EL (cell line): ENCODE measurements around the gene CHRNA4.
"Not testable (repeated sequence)": the region's sequence is repeated elsewhere in the genome, so short reads cannot be mapped to it uniquely, and the experiment has no call there.

Experiments
- DNase-seq: peaks from one replicate; pipeline ENCODE4 v3.0.0-alpha.2; 2016

CHRNA4 gene

GRCh38 chr20:63306673-63307537 is 54.2 kb downstream of the CHRNA4 start:
- no peak for DNase-seq

GRCh38 chr20:63305933-63306672 is 55.0 kb downstream of the CHRNA4 start:
- not testable (repeated sequence) for DNase-seq

GRCh38 chr20:63305393-63305792 is 55.8 kb downstream of the CHRNA4 start:
- DNase-seq = no peak

- DNase-seq = no peak
Measured at GRCh38 chr20:63303095-63303666, 58.0 kb downstream of the CHRNA4 start.

- no peak for DNase-seq
Measured at GRCh38 chr20:63301671-63302070, 59.5 kb downstream of the CHRNA4 start.

- DNase-seq = no peak
Measured at GRCh38 chr20:63298731-63299312, 62.3 kb downstream of the CHRNA4 start.

- no peak for DNase-seq
Measured at GRCh38 chr20:63297796-63298572, 63.2 kb downstream of the CHRNA4 start.

- no peak for DNase-seq
Measured at GRCh38 chr20:63297371-63297781, 63.8 kb downstream of the CHRNA4 start.

- DNase-seq = no peak
Measured at GRCh38 chr20:63296531-63297299, 64.4 kb downstream of the CHRNA4 start.

- DNase-seq = no peak
Measured at GRCh38 chr20:63295846-63296245, 65.3 kb downstream of the CHRNA4 start.

- DNase-seq = no peak
Measured at GRCh38 chr20:63295422-63295821, 65.7 kb downstream of the CHRNA4 start.

- DNase-seq = no peak
Measured at GRCh38 chr20:63295018-63295417, 66.1 kb downstream of the CHRNA4 start.

GRCh38 chr20:63294536-63294900 is 66.6 kb downstream of the CHRNA4 start:
- DNase-seq = no peak

GRCh38 chr20:63293871-63294535 is 67.1 kb downstream of the CHRNA4 start:
- DNase-seq = no peak

GRCh38 chr20:63293456-63293855 is 67.7 kb downstream of the CHRNA4 start:
- no peak for DNase-seq
